ENCODE data around the gene SNX9.
A peak's percentile ranks its signal among the peaks of the same experiment; 100 is the strongest.
"Not testable (repeated sequence)": the region's sequence is repeated elsewhere in the genome, so short reads cannot be mapped to it uniquely, and the experiment has no call there.

SNX9 gene

GRCh38 chr6:157961153-157961831, 138.2 kb downstream of the SNX9 start:
- DNase-seq, result no peak

GRCh38 chr6:157961832-157962575, 139.0 kb downstream of the SNX9 start:
- no peak for DNase-seq

- DNase-seq, result no peak
Measured at GRCh38 chr6:157962601-157963302, 139.7 kb downstream of the SNX9 start.

- no peak for DNase-seq
Measured at GRCh38 chr6:157964100-157964499, 141.1 kb downstream of the SNX9 start.

GRCh38 chr6:157965387-157965786, 142.3 kb downstream of the SNX9 start:
- DNase-seq, result no peak

GRCh38 chr6:157966589-157966977, 143.5 kb downstream of the SNX9 start:
- no peak for DNase-seq

GRCh38 chr6:157967020-157967419, 144.0 kb downstream of the SNX9 start:
- DNase-seq, result peak; percentile 53

GRCh38 chr6:157967486-157967885, 144.4 kb downstream of the SNX9 start:
- no peak for DNase-seq

- DNase-seq, result not testable (repeated sequence)
Measured at GRCh38 chr6:157972177-157972576, 149.1 kb downstream of the SNX9 start.

- DNase-seq, result no peak
Measured at GRCh38 chr6:157974341-157974894, 151.4 kb downstream of the SNX9 start.

- no peak for DNase-seq
Measured at GRCh38 chr6:157974967-157975366, 151.9 kb downstream of the SNX9 start.

GRCh38 chr6:157975456-157975855, 152.4 kb downstream of the SNX9 start:
- no peak for DNase-seq

GRCh38 chr6:157976345-157977175, 153.5 kb downstream of the SNX9 start:
- no peak for DNase-seq

- DNase-seq, result no peak
Measured at GRCh38 chr6:157977176-157977804, 154.2 kb downstream of the SNX9 start.

GRCh38 chr6:157978021-157978783, 155.2 kb downstream of the SNX9 start:
- no peak for DNase-seq

- DNase-seq, result no peak
Measured at GRCh38 chr6:157980288-157981131, 157.5 kb downstream of the SNX9 start.

GRCh38 chr6:157981132-157981394, 158.0 kb downstream of the SNX9 start:
- no peak for DNase-seq

- no peak for DNase-seq
Measured at GRCh38 chr6:157981395-157982101, 158.5 kb downstream of the SNX9 start, which contains the start of gene SYNJ2. SYNJ2 (plus strand) TSS chr6:157981863; CDS start chr6:157981962, 99 bp downstream.

GRCh38 chr6:157982102-157982562, 159.1 kb downstream of the SNX9 start:
- no peak for DNase-seq

Data from NCI-H1105 treated with DMSO at 0.1 percent for 48 hours (cell line).